Measurements from ENCODE around the gene USE1.
"Not testable (repeated sequence)": the region's sequence is repeated elsewhere in the genome, so short reads cannot be mapped to it uniquely, and the experiment has no call there.

USE1 gene, protein sequence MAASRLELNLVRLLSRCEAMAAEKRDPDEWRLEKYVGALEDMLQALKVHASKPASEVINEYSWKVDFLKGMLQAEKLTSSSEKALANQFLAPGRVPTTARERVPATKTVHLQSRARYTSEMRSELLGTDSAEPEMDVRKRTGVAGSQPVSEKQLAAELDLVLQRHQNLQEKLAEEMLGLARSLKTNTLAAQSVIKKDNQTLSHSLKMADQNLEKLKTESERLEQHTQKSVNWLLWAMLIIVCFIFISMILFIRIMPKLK

GRCh38 chr19:17215127-17215971 lies at the start of gene USE1:
USE1 (plus strand) TSS chr19:17215357; CDS start chr19:17215406, 49 bp downstream.
- peak; percentile 90 for DNase-seq

GRCh38 chr19:17165715-17166114 lies 49.4 kb upstream of the USE1 start:
- no peak for DNase-seq

- DNase-seq = peak; percentile 26
Observed at GRCh38 chr19:17170538-17171297, 44.4 kb upstream of the USE1 start.

DNA sequence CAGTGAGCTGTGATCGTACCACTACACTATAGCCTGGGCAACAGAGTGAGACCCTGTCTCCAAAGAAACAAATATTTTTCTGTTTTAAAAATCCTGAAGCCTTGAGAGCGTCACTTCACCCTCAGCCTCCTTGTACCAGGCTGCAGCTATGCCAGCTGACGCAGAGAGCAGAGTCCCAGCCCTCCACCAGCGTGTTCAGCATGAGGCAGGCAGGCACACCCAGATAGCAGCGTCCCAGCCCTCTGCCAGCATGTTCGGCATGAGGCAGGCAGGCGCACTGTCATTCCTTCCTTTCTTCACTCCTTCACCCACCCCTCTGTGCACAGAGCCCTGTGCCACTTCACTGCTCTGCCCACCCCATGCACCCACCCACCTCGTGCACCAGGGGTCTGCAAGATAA lies 43.3 kb upstream of the USE1 start:
- DNase-seq = no peak

DNA sequence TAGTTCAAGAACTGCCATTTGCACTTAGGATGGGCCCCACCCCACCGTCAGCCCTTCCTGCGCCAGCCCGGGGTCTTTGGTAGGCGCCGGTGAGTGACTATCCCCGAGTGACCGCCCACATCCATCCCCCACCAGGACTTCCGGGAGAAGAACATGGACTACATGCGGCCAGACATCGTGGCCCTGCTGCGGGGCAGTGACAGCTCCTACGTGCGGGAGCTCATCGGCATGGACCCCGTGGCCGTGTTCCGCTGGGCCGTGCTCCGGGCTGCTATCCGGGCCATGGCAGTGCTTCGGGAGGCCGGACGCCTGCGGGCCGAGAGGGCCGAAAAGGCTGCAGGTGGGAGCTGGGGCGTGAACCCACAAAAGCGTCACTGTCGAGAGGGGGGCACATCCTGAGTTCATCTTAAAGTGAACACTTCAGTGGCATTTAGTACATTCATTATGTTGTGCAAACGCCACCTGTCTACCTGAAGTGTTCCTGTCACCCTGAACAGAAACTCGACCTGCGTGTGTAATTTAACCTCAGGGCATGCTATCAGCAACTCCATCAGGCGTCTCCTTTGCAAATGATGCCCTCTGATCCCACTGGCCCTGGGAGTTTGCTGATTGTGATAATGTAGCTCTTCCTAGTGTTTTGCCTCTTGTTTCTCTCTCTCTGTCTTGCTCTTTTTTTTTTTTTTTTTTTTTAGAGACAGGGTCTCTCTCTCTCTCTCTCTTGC lies 42.4 kb upstream of the USE1 start:
- DNase-seq = no peak

DNA sequence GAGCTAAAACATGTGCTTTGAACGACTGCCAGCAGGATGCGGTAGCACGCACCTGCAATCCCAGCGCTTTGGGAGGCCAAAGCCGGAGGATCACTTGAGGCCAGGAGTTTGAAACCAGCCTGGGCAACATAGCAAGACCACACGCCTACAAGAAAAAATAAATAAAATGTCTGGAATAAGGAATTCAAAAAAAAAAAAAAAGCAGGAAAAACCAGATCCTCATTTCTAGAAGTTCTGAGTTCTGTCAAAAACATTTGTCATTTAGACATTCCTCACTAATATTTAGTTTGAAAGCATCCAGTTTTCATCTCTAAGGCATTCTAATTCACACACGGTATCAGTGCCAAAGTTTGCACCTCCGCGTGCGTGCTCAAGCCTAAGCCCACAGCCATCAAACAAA lies 36.9 kb upstream of the USE1 start:
- DNase-seq = no peak

DNA sequence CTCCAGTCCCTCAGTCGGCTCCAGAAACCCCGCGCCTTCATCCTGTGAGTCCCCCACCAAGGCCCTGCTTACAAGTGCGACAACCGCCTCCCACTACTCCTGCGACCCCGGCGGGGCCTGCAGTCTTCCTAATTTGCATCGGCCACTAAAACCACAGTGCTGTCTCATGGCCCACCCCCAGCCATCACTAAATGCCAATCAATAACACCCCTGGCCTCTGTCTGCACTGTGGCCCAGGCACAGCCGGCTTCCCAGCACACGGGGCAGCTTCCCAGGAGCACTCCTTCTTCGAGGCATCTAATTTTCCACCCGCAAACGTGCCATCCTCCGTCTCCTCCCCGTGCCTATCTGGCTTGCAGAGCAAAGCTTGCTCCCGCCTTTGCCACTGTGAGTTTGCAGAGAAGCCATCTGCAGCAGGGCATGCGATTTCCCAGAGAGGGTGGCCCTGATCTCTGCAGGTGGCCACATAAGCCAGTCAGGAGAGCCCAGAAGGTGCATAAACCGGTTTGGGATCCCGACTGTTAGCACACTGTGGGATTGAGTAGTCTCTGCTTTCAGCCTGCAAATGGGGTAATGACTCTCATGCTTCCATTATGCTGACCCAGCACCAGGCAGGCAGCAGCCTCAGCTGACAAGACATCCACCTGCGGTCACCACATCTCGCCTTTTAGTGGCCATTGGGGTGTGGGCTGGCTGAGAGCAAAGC lies 34.0 kb upstream of the USE1 start:
- no peak for DNase-seq

DNA sequence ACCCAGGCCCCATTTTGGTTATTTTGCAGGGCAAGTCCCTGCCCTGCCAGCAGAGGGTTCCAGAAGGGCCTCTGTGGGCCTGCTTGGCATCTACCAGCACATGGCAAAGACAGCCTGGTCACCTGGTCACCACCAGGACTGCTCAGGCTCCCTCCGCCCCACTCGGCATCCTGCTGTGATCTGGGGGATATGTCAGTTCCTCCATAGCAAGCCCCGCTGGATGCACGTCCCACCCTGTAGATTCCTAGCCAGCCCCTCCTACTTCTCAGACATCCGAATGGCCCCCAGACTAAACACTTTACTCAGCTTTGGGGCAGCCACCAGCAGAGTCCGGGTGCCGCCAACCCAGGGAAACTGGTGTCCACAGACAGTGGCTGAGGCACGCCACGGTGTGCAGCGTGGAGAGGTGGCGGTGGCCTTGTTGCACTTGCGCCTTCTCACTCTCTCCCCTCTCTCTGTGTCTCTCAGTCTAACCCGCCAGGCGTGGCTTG lies 31.8 kb upstream of the USE1 start:
- peak; percentile 34 for DNase-seq

GRCh38 chr19:17183858-17184321 lies 31.3 kb upstream of the USE1 start:
- peak; percentile 28 for DNase-seq

DNA sequence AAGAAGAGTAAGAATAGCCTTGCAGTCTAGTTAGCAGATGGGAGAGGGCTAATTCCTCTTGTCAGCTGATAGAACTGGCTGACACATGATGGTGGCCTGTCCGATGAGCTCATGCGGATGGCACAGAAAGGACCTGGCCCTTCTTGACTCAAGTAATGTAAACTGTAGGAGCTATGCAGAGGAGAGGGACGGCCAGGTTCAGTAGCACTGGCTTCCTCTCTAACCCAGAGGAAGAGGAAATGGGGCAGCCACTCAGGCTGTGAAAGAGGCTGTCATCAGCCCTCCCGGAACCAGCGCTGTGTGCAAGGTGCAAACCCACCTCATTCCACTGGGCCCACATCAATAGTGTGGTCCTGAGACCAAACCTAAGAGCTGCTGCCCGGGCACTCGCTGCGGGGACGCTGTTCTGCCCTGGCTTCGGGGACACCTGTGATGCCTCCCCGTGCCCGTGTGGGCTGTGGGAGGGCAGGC lies 30.8 kb upstream of the USE1 start:
- DNase-seq = peak; percentile 64

GRCh38 chr19:17185590-17185989 lies 29.6 kb upstream of the USE1 start:
- DNase-seq = no peak

DNA sequence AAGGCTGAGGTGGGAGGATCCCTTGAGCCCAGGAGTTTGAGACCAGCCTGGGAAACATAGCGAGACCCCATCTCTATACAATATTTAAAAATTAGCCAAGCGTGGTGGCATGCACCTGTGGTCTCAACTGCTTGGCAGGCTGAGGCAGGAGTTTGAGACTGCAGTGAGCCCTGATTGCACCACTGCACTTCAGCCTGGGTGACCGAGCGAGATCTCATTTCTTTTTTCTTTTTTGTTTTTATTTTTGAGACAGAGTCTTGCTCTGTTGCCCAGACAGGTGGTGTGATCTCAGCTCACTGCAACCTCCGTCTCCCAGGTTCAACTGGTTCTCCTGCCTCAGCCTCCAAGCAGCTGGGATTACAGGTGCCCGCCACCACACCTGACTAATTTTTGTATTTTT lies 23.4 kb upstream of the USE1 start:
- not testable (repeated sequence) for DNase-seq

- DNase-seq = no peak
Observed at GRCh38 chr19:17192751-17193150, 22.4 kb upstream of the USE1 start.

DNA sequence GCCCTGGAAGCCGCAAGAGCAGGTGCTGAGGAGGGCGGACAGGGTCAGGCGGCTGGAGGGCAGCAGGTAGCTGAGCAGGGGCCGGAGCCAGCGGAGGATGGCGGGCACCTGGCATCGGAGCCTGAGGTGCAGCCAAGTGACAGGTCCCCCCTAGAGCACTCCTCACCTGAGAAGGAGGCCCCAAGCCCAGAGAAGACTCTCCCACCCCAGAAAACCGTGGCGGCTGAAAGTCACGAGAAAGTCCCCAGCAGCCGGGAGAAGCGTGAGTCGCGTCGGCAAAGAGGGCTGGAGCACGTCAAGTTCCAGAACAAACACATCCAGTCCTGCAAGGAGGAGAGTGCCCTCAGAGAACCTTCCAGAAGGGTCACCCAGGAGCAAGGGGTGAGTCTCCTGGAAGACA lies 20.5 kb upstream of the USE1 start:
- no peak for DNase-seq

GRCh38 chr19:17195106-17195505 lies 20.1 kb upstream of the USE1 start:
- no peak for DNase-seq

GRCh38 chr19:17196610-17197009 lies 18.5 kb upstream of the USE1 start:
- no peak for DNase-seq

- no peak for DNase-seq
Observed at GRCh38 chr19:17197666-17198065, 17.5 kb upstream of the USE1 start.

DNA sequence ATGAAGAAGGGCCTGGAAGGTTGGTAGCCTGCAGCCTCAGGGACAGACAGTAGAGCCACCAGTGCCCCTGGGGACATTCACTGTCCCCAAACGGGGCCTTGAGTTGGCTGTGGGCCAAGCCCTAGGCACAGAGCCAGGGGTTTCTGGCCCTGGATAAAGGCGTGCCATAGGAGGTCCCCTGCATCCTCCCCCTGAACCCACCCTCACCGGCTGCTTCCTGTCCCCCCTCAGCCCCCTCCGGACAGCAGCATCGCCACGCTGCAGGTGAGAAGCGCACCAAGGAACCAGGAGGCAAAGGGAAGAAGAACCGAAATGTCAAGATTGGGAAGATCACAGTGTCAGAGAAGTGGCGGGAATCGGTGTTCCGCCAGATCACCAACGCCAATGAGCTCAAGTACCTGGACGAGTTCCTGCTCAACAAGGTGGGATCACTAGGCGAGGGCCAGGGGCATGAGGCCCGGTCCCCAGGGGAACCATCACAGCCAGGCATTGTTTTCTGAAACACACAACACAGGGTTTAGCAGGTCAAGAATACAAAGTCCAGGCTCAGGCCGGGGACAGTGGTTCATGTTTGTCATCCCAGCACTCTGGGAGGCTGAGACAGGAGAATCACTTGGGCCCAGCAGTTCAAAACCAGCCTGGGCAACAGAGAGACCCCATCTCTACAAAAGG lies 14.6 kb upstream of the USE1 start:
- DNase-seq = no peak

- peak; percentile 24 for DNase-seq
Observed at GRCh38 chr19:17202249-17202648, 12.9 kb upstream of the USE1 start.

DNA sequence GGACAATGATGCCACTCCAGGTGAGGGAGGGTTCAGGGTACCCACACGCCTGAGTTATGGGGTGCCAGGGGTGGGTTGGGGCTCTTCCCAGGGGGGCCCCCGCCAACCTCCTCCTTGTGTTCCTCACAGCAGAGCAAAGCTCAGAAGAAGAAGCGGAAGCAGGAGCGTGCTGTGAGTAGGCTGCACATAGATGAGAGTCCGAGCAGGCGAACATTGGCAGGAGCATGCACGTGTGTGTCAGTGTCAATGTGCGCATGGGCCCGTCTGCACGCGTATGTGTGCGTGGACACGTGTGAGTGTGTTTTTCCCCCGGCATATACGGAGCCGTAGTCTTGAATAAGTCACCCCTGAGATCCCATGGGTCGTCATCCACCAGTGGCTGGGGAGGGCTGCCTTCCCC lies 12.4 kb upstream of the USE1 start:
- no peak for DNase-seq

All from CD4-positive, alpha-beta T cell treated with Interleukin-12 subunit alpha and Interleukin-12 subunit beta, for 1 hour (primary cell).